HG03521 (cell line): ENCODE measurements around the gene BGN.

Experiments
- ATAC-seq: cut with Tn5 transposase; IDR thresholded peaks from one replicate; pipeline ENCODE4 v1.9.1; 2021; ENCODE audit warnings: mild to moderate bottlenecking, moderate library complexity; ENCODE audit not compliant: unreplicated experiment

Gene BGN

DNA sequence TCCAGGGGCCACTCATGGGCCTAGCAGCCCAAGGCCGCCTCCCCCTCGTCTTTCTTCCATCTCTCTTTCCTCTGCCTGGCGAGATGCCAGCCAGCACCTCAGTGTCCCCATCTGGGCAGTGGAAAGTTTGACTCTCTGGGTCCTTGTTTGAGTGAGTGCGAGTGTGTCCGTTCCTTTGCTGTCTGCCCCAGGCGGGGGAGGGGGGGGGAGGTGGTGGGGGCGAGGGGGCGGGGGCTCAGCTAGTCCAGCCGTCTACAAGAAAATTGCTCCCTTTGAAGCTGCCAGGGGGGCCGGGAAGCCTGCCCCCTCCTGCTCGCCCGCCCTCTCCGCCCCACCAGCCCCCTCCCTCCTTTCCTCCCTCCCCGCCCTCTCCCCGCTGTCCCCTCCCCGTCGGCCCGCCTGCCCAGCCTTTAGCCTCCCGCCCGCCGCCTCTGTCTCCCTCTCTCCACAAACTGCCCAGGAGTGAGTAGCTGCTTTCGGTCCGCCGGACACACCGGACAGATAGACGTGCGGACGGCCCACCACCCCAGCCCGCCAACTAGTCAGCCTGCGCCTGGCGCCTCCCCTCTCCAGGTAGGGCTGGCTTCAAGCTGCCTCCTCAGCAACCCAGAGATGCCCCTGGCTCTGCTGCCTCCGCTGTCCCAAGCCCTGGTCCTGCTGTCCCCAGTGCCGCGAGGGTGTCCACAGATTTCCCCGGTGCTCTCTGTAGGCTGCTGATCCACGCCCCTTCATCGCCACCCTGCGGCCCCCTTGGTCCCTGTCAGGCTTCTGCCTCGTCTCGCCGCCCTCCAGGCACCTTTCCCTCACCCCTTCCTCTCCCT, at the start of gene BGN:
Gene BGN (plus strand): TSS at position 440 of the 821 bp plus-strand sequence. CDS start 9,652 bp downstream, outside the sequence.
- ATAC-seq: no peak

DNA sequence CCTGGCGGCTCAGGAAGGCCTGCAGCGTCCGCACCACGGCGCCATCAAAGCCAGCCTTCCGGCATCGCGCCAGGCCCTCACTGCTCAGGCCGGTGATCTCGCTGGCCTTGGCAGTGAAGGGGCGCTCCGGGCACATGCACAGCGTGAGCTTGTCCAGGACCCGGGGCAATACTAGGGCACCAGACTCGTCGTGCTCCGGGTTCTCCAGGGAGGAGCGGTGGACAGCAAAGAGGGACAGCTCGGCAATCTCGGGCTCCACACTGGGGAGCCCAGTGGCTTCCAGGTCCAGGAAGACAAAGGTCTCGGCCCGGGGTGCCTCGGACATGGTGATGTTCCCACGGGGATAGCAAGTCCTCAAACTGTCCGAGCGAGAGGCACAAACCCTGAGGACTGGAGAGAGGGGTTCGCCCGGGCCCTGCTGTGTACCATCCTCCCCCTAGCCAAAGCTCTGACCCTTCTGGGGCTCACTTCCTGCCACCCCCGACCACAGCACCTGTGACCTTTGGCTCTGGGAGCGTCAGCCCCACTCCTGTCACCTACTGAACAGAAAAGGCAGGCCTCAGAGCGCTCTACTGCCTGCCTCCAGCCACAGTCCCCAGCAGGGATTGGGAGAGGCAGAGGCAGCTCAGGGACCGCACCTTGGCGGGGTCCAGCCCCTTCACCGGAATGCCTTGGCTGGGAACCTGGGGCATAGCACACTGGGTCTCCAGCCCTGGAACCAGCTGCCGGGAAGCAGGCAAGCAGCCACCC, 49.5 kb upstream of the BGN start:
- no peak for ATAC-seq

DNA sequence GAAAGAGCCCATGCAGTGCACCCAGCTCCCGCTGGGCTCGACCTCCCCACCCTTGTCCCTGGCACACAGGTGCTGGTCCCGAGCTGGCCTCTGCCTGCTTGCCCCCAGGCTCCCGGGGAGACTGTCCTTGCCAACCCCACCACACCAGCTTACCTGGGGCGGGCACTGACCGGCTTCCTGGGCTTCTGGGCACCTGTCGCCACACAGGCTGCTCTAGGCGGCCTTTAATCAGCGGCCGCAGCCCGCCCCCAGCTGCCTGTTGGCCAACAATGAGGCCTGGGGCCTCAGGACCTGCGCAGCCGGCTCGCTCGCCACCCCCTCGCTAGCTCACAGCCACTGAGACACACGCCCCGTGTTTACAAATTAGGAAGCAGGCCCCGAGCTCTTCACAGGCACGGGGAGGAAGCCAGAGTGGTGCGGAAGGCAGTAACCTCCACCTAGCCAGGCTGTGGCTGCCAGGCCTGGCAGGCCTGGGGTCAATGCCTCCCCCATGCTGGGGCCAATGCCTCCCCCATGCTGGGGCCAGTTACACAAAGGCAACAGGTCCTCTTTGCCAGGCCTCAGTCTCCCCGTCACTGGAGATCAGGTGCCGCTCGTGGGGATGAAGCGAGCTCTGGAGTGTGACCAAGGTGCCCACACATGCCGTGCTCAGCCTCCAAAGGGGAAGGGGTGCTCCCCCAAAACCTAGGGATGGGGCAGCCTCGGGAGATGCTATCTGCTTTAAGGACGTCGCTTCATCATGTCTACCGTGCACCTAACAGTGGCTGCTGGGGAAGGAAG, 48.7 kb upstream of the BGN start, which contains the start of gene TREX2:
Gene TREX2 (minus strand): TSS at position 201 of the 780 bp plus-strand sequence. CDS start 626 bp downstream, outside the sequence.
- no peak for ATAC-seq

DNA sequence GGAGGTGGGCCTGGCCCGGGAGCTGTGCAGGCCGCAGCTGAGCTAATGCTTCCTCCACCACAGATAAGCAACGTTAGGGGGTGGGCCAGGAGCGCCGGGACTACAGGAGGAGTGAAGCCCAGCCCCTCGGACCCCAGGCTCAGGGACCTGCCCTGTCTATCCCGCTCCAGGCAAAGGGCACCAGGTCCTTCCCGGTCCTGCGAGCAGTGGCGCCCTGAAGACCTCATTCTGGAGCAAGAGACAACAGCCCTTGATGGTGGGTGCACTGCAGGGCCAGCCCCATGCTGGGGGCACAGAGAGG, 48.2 kb upstream of the BGN start:
- no peak for ATAC-seq

DNA sequence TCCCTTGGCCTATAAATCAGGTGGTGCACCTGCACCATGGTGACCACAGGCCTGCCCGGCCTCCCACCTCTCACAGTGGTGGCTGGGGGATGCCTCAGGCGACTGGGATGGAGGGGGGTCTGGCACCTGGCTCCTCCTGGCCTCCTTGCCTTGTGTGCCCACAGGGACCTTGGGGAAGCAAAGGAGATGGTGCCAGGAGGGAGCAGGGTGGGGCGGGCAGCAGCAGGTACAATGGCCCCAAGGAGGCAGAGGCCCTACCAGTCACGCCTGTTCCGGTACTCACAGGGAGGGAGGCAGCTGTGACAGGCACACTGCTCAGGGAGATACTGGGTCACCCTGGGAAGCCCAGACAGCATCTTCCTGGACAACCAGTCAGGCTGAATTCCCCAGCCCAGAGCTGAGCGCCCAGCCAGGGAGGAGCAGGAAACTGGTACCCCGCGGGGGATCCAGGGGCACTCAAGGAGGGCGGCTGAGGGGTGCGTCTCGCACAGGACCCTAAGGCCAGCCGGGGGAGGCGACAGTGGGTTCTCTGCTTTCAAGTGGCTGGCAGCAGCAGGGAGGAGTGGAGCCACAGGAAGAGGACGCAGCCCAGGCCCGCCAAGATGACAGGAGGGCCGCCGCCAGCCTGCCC, 47.7 kb upstream of the BGN start:
- ATAC-seq: no peak

DNA sequence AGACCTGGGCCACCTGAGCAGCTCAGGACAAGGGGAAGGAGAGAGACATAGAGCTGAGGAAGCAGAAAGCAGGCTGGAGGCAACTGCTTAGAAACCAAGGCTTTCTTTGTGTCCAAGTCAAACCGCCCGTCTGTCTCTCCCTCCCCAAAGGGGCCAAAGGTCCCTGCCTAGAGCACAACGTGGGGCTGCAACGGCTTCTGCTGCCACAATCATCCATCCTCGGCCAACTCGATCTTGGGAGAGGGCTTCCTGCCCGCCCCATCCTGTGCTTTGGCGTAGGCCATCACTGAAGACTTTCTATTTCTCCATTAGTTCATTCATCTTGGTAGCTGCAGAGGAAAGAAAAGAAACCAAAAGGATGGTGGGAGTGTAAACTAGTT, 47.2 kb upstream of the BGN start:
- no peak for ATAC-seq

DNA sequence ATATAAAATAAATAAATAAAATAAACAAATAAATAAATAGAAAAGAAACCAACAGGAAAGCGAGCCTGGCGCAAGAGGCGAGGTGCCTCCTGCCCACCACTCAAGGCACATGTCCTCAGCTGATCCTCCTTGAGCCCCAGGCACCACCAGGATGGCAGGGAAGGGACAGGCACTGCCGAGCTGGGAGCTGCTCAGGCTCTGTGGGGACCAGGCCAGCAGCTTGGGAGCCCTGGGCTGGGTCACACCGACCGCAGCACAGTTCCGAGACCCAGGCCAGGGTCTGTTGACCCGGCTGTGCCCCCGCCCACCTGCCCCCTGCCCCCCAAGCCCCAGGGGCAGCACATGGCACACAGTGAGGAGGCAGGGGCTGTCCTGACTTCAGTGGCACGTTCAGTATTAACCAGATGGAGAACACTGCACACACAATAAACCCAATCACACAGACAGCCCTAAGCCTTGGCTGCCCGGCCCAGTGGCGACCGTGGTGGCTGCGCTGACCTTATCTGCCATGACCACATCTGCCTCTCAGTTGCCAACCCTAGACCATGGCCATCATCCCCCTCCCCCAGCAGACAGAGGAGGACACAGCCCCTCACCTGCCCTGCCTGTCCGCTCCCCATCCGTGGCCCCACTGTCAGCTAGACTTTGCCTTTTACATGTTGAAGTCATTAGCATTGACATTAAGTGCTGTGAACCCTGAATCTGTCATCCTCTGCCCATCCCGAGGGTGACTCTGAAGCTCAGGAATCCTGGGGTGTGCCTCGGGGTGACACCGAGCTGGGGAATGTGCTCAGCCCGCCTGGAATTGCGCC, 46.0 kb upstream of the BGN start:
- no peak for ATAC-seq

DNA sequence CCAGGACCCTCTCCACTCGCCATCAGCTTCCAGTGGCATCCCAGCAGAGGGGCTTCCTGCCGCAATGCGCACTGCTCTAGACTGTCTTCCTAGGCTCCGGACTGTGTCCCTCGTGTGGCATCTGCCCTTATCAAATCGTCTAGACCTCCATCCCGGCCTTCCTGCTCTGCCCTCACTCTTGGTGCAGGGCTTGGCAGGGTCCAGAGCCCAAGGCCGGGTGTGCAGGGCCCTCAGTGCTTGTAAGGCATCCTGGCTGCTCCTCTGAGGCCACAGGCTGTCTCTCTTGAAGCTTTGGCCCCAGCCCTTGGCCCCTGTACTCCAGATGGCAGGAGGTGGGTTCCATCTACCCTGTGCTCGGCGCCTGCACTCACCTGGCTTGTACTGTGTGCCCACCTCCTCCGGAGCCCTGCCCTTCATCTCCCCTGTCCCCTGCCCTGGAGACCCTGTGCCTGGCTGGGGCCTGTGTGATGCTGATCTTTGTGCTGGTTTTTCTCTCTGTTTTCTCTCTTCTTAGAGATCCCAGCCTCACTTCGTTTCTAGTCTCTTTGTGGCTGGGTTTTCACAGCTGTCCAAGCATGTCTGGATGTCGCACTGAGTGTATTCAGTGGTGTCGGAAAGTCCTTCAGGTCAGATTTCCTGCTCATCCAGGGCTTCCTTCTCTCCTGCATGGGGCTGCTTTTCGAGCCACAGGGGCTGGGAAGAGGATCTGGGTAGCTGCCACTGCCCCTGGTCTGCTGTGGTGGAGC, 45.2 kb upstream of the BGN start:
- no peak for ATAC-seq

DNA sequence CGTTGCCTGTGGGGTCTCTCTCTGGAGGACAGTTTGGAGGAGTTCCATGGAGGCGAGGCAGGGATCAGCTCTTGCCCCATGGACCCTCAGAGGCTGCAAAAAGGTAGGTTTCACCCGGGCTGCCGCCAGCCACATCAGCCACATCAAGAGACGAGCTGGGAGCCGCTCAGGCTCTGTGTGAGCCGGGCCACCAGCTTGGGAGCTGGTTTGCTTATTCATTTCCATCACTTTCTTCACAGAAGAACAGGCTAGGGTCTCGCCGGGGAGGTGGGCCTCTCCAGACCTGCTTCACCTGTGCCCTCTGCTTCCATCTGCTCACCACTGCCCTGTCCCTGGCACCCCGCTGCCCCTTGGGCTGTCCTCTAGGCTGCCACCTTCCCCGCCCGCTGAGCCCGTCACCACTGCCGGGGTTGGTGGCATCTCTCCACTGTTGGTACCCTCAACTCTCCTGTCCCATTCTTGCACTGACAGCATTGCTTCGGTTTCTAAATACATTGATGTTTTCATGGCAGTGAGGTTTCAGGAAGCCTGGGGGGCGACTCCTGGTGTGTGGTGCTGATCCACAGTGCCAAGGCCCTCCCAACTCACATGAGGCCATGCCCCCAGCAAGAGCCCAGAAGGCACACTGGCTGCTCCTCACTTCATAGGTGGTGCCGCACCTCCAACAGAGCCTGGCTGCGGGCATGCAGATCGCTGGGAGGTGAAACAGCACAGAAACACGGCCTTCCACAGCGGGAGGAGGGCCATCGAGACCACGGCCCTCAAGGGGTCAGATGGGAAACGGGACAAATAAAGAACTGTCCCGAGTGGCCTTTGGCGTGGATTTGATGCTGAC, 44.4 kb upstream of the BGN start:
- no peak for ATAC-seq

DNA sequence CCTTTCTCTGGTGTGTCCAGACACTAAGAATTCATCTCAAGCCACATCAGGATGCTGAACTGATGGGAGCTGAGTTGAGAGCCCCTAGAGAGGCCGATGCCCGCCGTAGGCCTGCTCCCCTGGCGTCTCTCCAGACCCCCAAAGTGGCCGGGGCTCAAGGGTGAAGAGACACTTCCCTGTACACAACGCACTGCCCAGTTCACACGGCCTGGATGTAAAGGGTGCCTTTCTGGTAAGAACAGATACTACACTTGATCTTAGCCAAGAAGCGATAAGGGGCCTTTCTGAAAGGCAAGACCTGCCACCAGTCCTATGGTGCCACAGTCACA, 43.9 kb upstream of the BGN start:
- no peak for ATAC-seq

DNA sequence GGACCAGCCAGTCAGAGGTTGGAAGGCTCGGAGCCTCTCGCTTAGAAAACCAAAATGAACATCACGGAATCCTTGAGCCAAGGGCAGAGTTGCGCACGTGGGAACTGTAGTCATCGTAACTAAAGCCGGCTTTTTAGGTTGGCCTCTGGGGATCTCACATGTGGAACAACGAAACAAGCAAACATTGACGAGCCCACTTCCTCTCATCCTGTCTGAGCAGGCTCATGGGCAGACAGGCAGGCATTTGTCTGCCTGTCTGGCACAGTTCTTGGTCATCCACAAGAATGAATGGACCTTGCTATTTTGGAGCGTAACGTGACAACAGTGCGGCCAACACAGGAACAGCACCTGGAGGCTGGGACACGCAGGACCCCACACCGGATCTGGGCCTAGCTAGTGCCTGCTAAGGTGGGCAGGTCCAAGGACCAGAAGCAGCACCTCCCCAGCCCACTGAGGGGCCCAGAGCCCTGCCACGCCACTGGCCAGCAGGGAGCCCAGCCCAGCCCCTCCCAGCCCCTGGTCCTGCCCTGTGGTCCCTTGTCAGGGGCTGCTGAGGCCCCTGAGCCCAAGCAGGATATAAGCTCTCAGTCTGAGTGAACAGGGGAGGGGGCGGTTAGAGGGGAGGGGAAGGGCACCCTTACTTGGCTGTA, 39.8 kb upstream of the BGN start:
- ATAC-seq: no peak

DNA sequence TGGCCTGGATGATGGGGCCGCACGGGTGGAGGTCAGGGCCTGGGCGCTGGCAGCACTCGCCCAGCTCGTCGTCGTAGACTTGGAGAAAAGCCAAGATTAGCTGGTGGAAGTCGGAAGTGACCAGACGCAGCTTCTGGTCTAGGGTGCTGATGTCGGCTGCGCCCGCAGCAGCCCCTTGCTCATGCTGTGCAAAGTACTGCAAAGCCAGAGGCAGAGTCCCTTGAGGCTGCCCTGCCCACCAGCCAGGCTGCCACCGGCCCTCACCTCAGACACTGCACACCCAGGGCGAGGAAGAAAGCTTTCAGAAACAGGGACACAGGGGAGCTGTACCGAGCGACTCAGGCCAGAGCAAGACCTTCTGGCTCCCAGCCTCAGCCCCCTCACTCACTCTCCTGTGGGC, 39.2 kb upstream of the BGN start:
- no peak for ATAC-seq

DNA sequence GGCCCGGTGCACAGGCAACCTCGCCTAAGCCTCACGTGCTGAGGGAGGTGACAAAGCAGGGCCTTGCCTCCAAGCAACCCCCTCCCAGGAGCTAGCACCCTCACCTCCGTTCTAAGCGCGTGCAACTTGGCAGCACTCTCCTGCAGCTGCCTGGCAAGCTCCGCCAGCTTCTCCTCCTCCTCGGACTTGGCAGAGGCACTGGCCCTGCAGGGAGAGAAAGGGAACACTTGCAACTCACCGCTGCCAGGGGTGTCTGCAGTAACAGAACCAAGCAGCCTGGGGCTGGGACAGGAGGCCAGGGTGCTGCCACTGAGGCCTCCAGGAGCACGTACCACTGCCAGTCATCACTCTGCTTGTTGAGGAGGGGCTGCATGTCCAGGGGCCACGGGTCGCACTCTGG, 38.6 kb upstream of the BGN start:
- ATAC-seq: no peak

DNA sequence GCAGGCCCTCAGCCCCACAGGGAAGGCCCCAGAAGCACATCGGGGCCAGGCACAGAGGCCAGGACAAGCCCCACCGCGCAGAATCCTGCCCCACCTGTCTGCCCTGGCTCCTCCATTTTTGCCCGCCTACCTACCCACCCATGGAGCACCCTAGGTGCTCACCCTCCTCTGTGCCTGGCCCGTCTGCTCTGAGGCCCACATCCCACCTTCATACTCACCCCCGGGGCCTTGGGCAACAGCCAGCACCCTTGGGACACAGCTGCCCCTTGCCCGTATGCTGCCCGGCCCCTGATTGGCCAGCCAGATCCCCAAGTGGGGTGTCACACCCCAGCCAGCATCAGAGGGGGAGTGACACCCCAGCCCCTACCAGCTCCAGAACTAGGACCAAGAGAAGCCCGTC, 38.1 kb upstream of the BGN start:
- ATAC-seq: no peak

DNA sequence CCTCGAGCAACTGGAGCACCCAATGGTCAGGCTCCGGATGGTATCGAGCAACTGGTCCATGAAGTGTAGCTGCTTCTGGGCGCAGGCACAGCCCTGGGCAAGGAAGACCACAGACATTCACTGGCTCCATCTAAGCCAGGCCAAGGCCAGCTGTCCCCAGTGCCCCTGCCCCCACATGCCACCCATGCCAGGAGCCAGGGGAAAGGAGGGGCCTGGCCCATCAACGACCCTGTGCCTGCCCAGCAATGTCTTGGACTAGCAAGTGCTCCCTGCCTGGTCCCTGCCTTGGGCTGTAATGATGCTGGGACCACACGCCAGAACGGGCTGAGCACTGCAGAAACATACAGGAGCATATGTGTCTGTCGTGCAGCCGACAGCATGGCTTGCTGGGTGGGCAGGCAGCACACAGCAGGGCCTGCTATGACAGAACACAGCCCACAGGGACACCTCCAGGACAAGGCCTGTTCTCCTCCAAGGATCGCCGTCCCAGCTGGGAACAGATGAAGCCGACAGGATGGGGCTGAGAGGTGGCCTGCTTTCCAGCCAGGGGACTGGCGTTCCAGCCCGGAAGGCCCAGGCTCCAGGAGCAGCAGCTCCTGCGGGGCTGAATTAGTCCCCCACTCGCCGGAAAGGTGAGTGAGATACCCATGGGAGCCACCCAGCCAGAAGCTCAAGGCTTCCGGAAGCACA, 37.5 kb upstream of the BGN start:
- no peak for ATAC-seq

DNA sequence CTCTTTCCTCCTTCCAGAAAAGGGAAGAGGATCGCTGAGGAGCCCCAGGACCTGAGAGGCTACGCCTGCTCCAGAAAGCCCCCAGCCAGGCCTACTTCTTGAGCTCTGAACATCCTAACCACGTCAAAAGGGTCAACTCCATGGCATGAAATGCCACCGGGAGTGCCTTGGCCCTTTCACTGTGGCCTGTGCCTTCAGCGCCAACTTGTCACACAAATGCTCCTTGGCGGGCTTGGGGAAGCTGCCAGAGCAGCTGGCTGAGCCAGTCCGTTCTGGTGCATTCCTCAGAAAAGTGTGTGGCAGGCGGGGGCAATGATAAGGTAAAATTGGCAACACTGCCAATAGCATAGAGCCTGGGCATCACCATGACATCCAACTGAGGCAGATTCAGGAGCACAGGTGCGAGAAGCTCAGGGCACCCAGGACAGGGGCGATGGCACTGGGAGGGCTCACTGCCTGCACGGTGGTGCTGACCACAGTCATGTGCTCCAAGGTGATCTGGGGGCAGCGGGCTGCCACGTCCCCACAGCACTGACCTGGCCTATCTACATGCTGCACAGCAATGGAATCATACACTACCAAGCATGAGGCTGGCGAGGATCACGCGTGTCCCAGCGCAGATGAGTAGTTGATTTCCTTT, 36.8 kb upstream of the BGN start:
- ATAC-seq: no peak

DNA sequence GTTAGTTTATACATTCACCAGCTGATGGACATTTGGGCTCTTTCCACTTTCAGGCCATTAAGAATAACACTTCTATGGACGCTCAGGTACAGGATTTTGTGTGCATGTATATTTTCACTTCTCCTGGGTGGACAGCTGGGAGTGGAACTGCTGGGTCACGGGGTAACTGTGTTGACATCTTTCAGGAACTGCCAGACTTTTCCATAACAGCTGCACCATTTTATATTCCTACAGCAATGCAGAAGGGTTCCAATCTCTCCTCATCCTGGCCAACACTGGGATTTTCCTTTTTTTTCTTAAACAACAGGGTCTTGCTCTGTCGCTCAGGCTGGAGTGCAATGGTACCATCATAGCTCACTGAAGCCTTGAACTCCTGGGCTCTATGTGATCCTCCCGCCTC, 36.3 kb upstream of the BGN start:
- no peak for ATAC-seq
